ENCODE data around the gene BOD1.
A peak's percentile ranks its signal among the peaks of the same experiment; 100 is the strongest.

Gene BOD1

DNA sequence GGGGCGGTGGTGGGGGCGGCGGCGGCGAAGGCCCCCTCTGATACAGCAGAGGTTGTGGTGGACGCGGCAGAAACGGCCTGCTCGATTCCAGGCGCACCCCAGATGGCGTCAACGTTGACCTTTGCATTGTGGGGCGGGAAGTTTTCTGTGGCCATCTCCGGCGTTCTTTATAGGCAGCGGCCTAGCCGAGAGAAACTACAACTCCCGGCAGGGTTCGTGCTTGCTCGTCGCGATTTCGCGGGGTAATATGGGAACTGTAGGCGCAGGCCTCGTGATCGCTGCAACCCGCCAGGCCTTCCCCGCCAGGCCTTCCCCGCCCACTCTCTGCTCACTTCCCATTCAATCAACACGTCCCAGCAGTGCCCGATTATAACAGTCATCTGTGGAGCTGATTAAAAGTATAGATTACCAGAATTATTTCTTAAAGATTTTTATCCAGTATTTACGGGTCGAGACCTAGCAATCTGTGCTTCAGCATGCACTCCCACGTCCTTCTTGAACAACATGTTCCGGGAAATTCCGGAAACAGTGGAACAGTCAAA is at the start of gene BOD1:
BOD1 (minus strand) TSS at position 74 of the 542 bp plus-strand sequence. CDS start 214 bp downstream, outside the sequence.
- DNase-seq (ENCODE audit: low read depth in 2 of 2), result peak; percentile 85 to 88

DNA sequence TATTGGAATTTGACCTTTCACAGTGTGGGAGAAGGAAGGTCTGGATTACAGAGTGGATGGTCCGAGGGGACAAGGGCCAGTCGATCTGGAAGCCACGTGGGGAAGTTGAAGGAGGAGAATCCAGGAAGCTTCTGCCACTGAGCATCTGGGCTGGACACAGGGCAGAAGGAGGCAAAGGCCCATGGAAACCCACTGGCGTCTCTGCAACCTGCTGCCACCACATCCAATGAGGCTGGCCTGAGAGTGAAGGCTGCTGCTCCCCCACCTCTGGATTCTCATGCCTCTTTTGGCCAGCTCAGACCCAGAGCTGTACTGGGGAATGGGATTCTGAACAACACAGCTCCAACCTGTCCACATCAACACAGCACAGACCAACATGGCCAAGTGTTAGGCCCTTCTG is 48.9 kb upstream of the BOD1 start:
- DNase-seq (ENCODE audit: low read depth in 2 of 2), result no peak

DNA sequence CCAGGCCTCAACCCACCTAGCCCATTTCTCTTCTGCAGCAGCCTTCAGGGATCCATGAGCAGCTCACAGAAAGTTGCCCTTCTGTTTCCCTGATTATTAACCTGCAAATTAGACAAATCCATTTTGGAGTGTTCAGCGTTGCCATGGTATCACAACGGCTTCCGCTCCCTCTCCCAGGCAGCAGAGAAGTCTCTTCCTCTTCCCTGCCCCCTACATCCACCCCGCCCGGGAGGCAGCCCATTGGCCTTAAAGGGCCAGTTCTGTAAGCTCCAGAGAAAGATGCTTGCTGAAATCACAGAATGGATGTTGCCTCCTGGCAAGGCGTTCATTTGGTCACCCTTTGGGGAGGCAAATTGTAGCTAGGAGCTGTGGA is 47.7 kb upstream of the BOD1 start:
- DNase-seq (ENCODE audit: low read depth in 2 of 2), result no peak

DNA sequence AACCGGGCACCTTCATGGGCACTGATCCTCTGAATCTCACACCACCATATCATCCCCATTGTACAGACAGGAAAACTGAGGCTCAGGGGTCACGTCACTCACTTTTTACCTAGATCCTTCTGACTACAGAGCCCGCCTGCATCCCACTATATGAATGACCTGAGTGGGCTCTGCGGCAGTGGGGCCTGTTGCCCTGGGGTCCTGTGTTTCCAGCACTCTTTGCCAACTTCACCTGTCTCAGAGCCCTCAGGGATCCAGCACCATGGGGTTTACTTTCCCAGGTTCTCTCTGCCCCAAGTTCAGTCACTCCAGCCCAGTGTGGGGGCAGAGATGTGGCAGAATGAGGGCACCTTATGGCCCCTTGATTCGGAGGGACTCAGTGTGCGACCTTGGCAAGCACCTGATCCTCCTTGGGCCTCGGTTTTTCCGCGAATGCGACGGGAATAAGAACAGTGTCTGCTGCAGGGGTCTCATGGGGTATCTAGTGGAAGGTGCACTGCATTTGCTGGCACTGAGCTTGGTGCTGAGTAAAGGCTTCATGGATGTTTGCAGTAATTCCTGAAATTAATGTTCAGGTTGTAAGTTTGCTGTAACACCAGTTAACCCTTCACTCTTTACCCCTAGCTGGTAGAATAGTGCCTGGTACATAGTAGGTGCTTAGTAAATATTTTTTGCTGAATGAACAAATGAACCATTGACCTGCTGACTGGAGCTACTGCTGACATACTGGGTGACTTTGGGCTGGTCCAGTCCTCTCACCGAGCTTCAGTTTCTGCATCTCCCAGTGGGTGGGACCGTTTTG is 47.1 kb upstream of the BOD1 start:
- DNase-seq (ENCODE audit: low read depth in 2 of 2), result no peak

DNA sequence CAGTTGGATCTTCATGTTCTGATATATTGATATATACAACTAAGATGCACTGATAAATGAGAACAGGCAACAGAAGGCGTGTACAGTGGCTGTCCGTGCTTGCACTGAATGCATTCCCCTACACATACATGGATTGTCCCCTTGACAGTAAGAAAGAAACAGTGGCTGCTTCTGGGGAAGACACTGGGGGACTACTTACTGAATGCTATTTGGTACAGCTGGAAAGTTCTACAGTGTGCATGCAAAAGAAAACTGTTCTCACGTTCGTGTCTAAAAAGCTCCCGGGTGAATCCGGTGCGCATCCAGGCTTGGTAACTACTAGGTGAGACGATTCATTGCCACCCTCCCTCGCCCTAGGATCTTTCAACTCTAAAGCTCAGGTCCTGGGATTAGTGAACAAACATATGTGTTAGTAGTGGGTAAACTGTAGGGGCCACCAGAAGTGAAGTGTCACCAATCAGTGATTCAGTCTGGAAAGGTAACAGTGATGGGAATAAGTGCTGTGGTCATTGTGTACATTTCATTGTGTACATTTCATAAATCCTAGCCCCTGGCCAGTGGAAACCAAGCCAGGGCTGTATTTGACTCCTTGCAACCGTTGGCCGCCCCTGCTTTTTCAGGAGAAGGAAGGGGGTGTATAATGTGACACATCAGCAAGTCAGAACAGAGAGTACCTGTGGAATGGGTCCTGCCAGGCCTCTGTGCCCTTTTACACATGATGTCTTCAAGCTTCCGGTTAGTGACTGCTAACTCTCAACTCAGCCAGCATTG is 46.3 kb upstream of the BOD1 start:
- DNase-seq (ENCODE audit: low read depth in 2 of 2), result no peak

DNA sequence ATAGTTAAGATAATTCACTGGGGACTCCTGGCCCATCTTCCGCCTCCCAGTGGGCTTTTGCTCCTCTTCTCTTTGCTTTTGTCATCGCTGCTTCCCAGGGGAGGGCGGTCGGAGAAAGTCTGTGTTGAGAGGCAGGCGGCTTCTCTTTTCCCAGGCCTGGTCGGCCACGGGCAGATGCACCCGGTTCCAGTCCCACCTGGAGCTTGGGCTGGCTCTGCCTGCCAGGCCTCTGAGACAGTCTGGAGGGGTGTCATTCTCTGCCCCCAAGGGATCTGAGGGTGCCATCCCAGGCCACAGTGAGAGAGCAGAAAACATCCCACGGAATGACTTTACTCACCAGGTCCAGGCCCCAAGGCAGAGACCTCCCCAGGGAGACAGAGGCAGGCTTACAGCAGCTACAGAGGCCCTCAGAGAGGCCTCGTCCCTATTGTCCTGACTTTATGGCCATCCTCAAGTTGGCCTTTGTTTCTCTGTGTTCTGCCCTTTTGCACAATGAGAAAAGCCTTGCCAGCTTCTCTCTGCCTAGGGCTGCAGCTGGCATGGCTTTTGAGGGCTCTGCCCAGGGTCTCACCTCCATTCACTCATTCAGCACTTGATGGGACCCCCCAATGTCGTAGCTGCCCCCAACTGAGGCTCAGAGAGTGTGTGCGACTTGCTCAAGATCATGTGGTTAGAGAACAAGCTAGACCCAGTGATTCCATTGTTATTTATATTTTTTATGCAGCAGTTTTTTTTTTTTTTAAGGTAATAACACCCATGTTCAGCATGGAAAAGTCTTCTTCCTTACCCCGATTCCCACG is 44.2 kb upstream of the BOD1 start:
- DNase-seq (ENCODE audit: low read depth in 2 of 2), result no peak

DNA sequence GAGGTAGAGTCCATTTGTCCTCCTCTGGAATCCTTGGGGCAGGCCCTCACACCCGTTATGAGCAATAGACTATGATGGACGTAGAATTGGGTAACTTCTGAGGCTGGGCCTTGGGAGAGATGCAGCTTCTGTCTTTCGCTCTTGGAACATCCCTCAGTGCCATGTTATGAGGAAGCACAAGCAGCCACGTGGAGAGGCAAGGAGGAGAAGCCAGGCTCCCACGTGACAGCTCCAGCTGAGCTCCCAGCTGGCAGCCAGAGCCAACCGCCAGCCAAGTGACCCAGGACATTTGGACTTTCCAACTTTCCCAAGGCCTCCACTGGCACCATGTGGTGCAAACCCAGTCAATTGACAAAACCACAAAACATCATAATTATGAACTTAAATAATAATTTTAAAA is 43.0 kb upstream of the BOD1 start:
- DNase-seq (ENCODE audit: low read depth in 2 of 2), result no peak

DNA sequence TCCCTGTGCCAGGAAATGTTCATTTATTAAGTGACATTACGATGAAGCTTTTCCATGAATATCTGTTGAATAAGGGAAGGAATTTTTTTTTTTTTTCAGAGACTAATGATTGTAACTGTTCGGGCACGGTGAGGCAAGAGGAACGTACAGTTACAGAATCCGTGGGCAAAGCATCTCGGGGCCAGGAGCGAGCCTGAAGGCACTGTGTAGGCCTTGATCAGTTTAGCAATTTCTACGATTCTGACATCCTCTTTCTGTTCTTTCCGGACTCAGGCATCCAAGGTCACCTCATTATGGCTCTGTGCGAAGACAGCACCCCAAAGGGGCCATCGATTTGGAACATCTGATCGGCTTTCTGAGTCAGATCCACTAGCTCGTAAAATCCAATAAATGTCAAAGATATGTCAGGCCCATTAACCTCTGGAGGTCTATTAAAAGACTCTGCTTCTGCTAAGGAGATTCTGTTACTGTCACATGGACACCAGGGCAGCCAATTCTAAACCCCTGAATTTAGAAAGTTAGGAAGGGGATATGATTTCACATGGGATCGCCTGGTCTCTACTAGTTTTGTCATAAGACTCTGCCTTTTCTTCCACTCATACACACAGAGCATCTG is 41.4 kb upstream of the BOD1 start:
- no peak for DNase-seq (ENCODE audit: low read depth in 2 of 2)

DNA sequence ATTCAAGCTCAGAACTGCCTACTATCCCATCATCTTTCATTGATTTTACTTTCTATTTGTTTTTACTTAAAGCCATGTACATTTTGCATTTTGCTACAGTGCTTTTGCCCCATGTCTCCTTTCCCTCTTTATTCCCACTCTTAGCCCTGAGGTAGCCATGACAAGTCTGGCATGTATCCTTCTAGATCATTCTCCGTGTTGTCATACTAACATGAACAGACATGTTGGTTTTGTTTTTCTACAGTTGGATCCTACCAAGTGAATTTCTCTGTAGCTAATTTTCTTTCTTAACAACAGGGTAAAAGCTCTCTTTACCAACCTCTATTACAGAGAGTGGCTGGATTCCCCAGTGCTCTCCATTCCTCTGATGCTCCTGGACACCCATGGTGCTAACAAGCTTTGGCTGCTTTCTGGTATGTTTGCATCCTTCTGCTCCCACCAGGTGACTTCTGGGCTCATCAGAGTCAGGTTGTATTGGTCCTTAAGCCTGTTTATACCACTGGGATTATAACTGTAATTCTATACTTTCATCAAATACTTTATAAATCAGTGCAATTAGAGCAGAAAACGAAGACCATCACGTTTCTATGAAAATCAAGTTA is 38.8 kb upstream of the BOD1 start:
- no peak for DNase-seq (ENCODE audit: low read depth in 2 of 2)

DNA sequence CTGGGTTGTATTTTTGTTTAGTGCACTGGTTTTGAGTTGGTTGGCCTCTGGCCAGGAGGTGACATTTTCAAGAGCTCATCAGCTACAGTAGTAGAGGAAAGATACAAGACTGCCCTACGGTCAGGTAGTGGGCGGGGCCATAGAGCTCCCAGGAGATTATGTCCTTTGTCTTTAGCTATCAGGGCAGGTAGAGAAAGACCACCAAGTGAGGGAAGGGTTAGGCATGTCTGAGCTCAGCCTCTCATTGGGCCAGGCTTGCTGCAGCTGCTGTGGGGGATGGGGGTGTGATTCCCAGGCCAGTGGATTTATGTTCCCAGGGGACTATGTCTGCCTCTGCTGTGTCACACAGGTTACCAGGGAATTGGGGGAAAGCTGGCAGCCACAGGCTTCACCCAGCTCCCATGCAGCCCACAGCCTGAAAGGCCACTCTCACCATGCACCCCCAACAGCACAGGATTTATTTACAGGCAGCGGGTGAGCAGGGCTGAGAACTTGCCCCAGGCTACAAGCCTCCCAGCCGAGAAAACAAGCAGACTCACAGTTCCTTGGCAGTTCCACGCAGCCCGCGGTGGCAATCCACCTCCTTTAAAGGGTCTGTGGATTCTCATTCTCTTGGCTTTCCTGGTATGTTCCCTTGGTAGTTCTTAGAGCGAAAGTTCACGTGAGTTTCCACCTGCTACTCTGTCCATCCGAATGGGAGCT is 37.5 kb upstream of the BOD1 start:
- no peak for DNase-seq (ENCODE audit: low read depth in 2 of 2)

DNA sequence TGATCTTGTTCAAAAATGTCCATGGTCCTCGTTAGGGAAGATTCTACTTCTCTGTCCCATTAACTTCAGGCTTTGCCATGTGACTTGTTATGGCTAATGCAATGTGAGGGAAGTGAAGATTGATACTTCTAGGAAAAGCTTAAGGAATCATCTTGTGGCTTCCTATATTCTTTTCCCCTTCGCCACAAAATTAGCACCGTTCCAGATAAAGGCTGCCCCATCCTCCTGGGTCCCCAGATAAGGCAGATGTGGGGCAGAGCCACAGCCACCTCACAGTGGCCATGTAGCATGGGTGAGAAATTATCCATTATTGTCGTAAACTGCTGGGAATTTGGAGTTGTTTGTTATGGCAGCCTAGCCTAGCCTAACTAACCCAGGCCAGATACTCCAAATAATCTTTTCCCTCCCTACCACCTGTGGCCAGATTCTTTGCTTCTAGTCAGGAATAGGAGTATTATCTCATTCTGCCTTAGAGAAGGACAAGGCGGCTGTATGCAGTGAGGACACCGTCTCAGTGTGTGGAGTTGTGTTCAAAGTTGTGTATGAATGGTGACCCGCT is 31.9 kb upstream of the BOD1 start:
- DNase-seq (ENCODE audit: low read depth in 2 of 2), result no peak

DNA sequence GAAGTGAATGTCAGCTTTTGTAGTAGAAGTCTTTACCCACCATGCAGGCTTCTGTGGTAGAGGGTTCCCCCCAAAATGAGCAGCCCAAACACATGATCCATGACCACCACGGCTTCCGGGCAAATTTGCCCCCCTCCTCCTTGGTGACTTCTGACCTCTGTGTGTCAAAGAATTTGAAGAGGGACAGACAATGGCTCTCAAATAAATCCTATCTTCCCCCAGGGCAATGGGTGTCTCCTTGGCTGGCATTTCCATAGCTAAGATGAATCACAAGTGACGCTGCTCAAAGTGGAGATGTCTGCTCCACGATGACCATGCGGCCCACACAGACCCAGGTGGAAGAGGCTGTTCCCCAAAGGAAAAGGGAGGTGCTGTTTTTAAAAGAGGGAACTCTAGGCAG is 30.2 kb upstream of the BOD1 start:
- DNase-seq (ENCODE audit: low read depth in 2 of 2), result no peak

DNA sequence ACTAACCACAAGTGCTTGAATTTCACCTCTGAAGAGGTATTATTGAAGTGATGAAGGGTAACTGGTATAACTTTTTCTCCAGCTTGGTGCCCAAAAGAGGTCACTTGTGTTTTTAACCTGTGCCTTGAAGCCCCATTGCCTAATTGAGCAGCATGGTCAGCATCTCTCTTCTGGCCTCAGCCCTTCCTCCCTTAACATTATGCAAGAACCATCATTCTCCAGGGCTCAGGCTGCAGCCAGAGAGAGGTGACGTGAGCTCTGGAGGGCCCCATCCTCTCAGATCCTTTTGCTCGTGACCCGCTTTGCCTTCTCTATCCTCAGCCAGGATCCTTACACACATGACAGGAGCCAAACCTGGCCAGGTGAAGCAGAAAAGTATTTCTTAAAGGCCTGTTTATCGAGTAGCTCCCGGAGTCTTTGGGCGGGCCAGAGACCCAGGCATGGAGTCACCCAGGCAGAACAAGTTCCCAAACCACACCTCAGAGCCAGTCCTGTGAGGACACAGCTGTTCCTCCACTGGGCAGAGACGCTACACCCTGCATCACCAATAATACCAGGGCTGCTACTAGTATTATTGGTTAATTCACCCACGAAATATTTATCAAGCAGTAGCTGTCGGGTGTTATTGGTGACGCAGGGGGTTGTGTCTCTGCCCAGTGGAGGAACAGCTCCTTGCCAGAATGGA is 29.6 kb upstream of the BOD1 start:
- no peak for DNase-seq (ENCODE audit: low read depth in 2 of 2)

DNA sequence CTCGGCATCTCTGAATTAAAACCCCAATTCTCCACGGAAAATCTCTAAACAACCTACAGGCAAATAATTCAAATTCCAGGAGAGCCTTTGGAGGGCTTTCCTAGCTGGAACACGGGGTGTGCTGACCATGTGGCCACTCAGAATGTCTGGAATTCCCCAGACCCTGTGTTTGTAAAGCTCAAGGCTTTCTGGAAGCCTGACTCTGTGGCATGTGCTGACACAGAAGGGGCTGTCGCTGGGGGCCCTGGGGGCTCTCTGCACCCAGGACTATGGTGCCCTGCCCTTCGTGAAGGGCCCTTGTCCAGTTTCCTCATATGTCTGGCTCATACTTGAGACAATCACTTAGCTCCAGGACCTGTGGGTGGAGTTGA is 29.0 kb upstream of the BOD1 start:
- DNase-seq (ENCODE audit: low read depth in 2 of 2), result no peak

DNA sequence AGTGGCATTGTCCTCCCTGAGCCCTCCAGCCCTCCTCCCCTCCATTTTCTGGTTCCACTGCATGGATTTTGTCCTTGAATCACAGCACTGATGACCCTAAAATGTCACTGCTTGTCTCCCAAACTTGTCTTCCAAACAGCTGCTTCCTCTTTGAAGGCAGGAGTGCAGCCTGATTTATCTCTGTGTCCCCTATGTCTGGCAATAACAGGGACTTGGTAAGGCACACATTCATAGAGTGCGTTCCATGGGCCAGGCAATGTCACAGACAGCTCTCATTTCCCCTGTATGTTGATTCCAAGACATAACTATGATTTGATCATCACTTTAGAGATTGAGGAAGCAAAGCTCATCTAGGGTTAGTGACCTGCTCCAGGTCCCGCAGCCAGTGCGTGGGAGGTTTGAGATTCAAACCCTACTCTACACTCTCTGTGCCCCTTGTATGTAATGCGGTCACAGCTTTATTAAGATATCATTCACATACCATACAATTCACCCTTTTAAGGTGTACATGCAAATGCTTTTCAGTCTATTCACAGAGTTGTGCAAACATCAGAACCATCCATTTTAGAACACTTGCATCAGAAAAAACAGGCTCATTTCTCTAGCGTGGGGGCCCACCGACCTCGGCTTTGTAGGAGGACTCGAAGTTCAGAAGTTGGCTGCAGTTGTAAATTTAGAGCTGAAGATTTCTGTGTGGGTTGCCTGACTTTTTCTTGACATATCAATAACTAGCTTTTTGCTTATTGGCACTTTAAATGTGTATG is 28.4 kb upstream of the BOD1 start:
- no peak for DNase-seq (ENCODE audit: low read depth in 2 of 2)

DNA sequence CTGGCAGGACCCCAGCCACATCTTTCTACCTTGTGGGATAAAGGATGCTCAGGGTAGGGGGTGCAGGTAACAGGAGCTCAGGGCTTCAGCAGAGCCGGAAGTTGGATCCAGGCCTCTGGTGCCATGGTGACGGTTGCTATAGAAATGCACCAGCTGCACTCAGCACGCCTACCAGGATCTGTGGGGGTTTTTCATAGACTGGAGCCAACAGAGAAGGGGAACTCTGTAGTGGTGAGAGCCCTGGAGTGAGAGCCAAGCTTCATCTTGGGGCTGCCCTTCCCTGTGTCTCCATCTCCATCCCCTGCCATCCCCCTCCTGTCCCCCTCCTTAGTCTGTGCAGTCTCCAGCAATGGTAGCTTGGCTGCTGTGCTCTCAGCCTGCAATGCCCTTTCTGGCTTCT is 27.5 kb upstream of the BOD1 start:
- DNase-seq (ENCODE audit: low read depth in 2 of 2), result no peak

DNA sequence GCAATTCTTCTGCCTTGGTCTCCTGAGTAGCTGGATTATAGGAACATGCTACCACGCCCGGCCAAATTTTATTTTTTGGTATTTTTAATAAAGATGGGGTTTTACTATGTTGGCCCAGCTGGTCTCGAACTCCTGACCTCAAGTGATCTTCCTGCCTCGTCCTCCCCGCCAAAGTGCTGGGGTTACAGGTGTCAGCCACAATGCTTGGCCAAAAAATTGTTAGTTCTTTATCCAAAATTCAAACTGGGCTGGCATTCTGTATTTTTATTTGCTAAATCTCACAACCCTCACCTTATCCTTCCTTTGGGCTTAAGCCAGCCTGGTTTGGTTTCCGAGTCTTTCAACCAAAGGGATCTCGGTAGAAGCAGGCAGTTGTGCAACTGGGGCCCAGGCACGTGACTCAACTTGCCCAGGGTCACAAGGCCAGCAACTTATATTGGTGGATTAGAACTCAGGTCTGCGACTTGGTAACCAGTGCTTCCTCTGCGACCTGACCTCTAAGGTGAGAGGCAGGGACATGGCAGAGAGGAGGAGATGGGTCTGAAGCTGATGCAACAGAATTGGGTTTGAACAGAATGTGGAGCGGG is 26.5 kb upstream of the BOD1 start:
- no peak for DNase-seq (ENCODE audit: low read depth in 2 of 2)

DNA sequence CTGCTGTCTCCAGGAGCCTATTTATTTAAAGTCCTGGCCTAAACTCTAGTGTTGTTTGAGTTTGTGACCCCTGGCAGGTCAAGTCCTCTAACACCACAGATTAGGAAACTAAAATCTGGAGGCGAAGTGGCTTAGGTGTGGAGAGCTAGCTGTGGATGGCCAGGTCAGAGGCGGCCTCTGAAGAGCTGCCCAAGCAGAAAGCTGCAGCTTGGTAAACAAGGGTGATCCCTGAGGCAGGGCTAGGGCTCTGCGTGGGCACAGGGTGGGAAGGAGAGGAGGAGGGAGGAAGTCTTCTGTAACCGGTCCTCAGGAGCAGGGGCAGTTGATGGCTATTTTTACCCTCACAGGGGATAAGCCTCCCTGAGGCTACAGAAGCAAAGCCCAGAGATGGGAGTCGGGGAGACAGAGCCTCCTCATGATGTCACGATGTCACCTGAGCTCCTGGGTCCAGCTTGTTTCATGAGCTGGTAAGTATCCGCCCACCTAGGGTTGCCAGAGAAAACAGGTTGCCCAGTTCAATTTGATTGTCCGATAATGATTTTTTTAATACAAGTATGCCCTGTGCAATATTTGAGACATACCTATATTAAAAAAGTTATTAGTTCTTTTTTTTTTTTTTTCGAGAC is 25.9 kb upstream of the BOD1 start:
- no peak for DNase-seq (ENCODE audit: low read depth in 2 of 2)
